Neural cell (in vitro differentiated cells): ENCODE results near the gene TOR1AIP1.

Experiments
- EP300 ChIP-seq: fragments of 450-650 bp; conservative IDR thresholded peaks from 2 replicates; pipeline ENCODE4 v1.6.1; 2014; ENCODE audit warnings: antibody characterized with exemption, mild to moderate bottlenecking, moderate library complexity; ENCODE audit not compliant: poor library complexity, severe bottlenecking
- EZH2 ChIP-seq: fragments of 200-600, 300-800 bp; shearing (Covaris generic), sonication (generic); IDR thresholded peaks from 2 replicates; pipeline ENCODE4 v1.6.1; 2014; ENCODE audit warnings: antibody characterized with exemption, low read length, borderline replicate concordance, mild to moderate bottlenecking; ENCODE audit not compliant: insufficient read depth, poor library complexity, severe bottlenecking
- MXI1 ChIP-seq: fragments of 450-650 bp; conservative IDR thresholded peaks from 2 replicates; pipeline ENCODE4 v1.6.1; 2014; ENCODE audit warnings: antibody characterized with exemption, mild to moderate bottlenecking; ENCODE audit not compliant: poor library complexity, severe bottlenecking
- POLR2AphosphoS5 ChIP-seq: IDR thresholded peaks from 2 replicates; pipeline ENCODE4 v1.6.1; 2012
- RAD21 ChIP-seq: fragments of 450-650 bp; conservative IDR thresholded peaks from 2 replicates; pipeline ENCODE4 v1.6.1; 2014; ENCODE audit warnings: antibody characterized with exemption, mild to moderate bottlenecking, moderate library complexity
- TAF1 ChIP-seq: IDR thresholded peaks from 2 replicates; pipeline ENCODE4 v1.6.1; 2012; ENCODE audit warnings: low read depth
- TF ChIP-seq, protein P1 (sequence below): fragments of 450-650 bp; IDR thresholded peaks from 2 replicates; pipeline ENCODE4 v1.5.1; 2014; ENCODE audit warnings: antibody characterized with exemption, mild to moderate bottlenecking, moderate library complexity; ENCODE audit not compliant: poor library complexity, severe bottlenecking

DNA sequence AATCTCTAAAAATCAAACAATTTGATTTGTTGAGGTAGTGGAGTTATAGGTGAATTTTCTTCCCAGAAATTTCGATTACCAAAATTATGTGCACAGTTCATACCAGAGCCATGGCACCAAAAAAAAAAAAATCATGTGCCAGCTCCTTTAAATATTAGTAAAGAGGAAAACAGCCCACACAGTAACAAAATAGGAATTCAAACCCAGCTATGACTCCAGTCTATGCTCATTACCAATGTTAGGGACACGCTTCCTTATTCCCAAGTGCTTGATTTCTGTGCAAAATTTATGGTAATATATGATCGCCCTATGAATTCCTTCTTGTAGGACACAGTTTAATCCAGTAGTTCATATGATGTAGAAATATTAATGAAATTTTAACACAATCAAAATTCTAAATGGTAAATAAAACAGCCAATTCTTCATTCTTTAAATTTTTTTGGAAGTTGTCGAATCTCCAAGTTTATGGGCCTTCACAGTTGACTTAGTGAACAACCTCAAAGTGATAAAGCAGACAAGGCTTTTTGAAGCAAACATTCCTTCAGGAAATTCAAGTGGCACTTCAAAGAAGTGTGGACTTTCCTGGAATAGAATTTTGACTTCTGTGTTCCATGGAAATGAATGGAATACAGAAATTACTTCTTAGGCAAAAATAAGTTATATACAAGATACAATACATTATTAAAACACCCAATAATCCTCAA is 6.3 kb upstream of the TOR1AIP1 start:
- TF ChIP-seq, protein P1, sequence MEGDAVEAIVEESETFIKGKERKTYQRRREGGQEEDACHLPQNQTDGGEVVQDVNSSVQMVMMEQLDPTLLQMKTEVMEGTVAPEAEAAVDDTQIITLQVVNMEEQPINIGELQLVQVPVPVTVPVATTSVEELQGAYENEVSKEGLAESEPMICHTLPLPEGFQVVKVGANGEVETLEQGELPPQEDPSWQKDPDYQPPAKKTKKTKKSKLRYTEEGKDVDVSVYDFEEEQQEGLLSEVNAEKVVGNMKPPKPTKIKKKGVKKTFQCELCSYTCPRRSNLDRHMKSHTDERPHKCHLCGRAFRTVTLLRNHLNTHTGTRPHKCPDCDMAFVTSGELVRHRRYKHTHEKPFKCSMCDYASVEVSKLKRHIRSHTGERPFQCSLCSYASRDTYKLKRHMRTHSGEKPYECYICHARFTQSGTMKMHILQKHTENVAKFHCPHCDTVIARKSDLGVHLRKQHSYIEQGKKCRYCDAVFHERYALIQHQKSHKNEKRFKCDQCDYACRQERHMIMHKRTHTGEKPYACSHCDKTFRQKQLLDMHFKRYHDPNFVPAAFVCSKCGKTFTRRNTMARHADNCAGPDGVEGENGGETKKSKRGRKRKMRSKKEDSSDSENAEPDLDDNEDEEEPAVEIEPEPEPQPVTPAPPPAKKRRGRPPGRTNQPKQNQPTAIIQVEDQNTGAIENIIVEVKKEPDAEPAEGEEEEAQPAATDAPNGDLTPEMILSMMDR: no peak
- TF ChIP-seq POLR2AphosphoS5 (no peak), EP300 (no peak), RAD21 (no peak), TAF1 (no peak), MXI1 (no peak), EZH2 (no peak)
